Measurements from ENCODE around the gene OGFOD2.

OGFOD2 gene

DNA sequence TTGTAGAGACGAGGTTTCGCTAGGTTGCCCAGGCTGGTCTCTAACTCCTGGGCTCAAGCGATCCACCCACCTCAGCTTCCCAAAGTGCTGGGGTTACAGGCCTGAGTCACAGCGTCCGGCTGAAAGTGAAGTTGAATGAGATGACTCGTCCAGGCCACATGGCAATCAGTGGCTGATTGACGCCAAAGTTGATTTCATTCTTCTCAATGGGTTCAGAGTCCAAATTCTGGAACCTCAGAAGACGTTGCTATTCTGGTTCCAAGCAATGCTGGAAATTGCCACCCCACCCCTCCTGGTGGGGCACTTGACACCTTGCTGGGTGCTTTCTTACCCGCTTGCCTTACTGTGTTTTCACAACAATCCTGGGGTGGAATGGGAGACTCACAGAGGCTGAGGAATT is 23.6 kb upstream of the OGFOD2 start:
- in situ Hi-C loops (cut with MboI; ENCODE audit: low sequenced_read_pairs) = loop anchor here (10.0 to 25.0 kb wide), 2 partner anchors 97 to 314 kb away; no protein-coding TSS in a partner anchor

DNA sequence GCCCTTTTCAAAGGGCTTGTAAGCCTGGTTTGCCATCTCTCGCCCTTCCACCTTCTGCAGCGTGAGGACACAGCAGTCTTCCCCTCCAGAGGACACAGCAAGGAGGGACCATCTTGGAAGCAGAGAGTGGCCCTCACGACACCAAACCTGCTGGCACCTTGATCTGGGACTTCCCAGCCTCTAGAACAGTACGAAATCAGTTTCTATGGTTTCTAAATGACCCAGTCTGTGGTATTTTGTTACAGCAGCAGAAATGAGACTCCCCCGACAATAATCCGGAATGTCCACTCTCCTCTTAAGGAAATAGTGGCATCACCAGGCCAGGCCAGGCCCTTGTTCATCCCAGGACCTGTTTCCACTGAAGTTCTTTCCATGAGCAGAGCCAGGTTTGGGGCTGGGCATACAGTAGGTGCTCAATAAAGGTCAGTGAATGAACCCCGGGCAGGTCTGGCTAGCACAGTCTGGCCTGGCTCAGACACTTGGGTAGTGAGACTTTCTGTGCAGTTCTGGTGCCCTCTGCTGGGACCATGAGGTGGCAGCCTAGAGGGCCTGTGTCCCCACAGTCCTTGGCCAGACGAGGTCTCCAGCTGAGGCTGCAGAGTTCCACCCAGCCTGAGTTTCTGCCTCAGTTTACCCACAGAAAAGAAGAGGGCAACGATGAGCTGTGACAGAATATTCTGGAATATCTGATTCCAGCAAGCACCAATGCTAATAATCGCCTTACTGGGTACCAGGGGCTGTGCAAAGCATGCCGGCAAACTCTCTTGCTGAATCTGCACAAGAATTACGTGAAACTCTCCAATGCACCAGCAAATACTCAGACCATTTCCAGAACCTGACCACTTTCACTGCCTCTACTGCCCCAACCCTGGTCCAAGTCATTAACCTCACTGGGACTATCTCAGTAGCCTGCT is 22.8 kb upstream of the OGFOD2 start:
- in situ Hi-C loops (cut with MboI; ENCODE audit: low sequenced_read_pairs) = loop anchor here (10.0 to 25.0 kb wide), 2 partner anchors 97 to 315 kb away; no protein-coding TSS in a partner anchor

DNA sequence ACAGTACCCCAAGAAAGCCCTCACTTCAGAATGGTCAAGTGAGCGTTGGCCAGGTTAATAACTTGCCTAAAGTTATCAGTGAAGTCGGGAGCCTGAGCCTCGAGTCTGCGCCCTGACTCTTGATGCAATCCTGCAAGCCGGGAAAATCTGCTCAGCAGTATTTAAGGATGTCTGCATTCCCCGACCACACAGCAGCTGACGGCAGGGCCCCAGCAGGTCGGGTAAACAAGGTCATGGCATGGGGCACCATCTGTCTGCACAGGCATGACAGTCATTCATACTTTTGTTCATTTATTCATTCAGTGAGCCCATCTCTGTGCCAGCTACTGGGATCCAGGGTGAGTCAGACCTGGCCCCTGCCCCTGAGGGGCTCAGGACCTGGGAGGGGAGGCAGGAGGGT is 19.9 kb upstream of the OGFOD2 start:
- in situ Hi-C loops (cut with MboI; ENCODE audit: low sequenced_read_pairs) = loop anchor here (10.0 to 25.0 kb wide), 2 partner anchors 100 to 318 kb away; no protein-coding TSS in a partner anchor

DNA sequence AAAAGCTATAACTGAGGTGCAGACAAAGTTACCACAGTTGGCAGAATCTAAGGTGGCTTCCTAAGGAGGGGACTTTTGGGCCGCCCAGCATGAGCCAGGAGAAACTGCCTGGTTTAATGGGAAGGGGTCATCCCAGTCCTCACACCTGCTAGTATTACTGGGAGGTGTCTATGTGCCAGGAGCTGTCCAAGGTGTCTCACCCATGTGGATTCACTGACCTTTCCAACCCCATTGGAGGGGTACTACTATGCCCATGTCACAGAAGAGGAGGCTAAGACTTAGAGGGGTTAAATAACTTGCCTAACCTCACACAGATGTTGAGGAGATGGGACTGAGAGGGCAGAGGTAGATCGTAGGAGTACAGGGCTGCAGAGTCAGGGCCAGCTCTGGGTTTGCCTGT is 19.0 kb upstream of the OGFOD2 start:
- in situ Hi-C loops (cut with MboI; ENCODE audit: low sequenced_read_pairs) = loop anchor here (10.0 to 25.0 kb wide), 2 partner anchors 101 to 319 kb away; no protein-coding TSS in a partner anchor

DNA sequence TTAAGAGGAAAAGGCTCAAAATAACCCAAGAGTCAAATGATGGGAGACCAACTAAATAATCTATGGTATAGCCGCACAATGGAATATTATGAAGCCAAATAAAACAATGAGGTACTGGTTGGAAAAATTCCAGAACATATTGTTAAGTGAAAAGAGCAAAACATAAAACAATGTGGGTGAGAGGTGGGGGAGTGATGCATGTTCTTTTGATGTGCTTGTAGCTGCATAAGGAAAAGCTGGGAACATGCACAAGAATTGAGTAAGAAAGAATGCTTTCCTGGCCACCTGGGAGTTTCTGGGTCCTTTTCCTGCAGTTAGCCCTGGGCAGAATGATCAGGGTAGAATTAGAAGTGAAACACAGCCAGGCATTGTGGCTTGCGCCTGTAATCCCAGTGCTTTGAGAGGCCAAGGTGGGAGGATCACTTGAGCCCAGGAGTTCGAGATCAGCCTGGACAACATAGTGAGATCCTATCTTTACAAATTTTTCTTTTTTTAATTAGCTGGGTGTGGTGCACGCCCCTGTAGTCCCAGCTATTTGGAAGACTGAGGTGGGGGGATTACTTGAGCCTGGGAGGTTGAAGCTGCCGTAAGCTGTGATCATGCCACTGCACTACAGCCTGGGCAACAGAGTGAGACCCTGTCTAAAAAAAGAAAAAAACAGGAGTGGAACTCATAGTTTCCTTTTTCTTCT is 16.7 kb upstream of the OGFOD2 start:
- in situ Hi-C loops (cut with MboI; ENCODE audit: low sequenced_read_pairs) = loop anchor here (10.0 to 25.0 kb wide), 2 partner anchors 104 to 321 kb away; no protein-coding TSS in a partner anchor

DNA sequence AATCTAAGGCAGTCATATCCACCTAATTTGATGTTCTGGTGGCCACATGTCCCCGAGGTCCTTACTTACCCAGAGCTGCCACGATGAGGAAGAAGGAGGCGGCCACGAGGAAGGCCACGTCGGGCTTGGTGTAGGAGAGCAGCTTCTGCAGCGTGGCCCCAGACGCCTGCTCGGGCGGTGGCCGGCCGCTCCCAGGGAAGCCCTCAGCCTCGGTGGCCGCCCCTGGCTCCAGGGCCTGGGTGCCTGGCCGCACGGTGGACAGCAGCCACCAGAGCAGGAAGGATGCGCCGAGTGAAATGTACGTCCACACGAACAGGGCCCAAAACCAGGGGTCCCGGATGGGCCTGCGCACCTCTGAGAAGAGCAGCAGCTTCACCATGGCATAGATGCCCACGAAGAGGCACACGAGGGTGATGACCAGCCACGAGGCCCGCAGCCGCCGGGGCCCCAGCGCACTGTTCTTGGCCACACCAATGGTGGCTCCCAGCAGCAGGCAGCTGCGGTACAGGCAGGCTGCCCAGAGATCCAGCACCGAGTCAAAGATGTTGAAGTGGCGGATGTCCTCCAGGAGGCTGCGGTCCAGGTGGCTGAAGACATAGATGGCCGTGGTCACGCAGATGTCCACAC is 15.4 kb upstream of the OGFOD2 start:
- in situ Hi-C loops (cut with MboI; ENCODE audit: low sequenced_read_pairs) = loop anchor here (10.0 to 25.0 kb wide), 2 partner anchors 105 to 322 kb away; no protein-coding TSS in a partner anchor

DNA sequence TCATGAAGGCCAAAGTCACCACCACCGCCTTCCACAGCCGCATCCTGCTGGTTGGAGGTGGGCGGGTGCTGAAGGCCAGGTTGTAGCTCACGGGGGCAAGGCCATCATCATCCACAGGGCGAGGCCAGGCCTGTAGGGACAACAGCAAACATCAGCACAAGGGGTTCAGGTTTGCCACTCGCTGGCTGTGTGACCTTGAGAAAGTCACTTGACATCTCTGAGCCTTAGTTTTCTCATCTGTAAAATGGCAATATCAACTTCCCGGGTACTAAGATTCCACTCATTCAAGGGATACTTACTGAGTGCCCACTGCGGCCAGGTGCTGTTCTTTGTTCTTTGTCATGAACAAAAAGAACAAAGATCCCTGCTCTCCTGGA is 14.9 kb upstream of the OGFOD2 start:
- in situ Hi-C loops (cut with MboI; ENCODE audit: low sequenced_read_pairs) = loop anchor here (25.0 kb wide), 1 partner anchor 323 kb away; no protein-coding TSS in a partner anchor

DNA sequence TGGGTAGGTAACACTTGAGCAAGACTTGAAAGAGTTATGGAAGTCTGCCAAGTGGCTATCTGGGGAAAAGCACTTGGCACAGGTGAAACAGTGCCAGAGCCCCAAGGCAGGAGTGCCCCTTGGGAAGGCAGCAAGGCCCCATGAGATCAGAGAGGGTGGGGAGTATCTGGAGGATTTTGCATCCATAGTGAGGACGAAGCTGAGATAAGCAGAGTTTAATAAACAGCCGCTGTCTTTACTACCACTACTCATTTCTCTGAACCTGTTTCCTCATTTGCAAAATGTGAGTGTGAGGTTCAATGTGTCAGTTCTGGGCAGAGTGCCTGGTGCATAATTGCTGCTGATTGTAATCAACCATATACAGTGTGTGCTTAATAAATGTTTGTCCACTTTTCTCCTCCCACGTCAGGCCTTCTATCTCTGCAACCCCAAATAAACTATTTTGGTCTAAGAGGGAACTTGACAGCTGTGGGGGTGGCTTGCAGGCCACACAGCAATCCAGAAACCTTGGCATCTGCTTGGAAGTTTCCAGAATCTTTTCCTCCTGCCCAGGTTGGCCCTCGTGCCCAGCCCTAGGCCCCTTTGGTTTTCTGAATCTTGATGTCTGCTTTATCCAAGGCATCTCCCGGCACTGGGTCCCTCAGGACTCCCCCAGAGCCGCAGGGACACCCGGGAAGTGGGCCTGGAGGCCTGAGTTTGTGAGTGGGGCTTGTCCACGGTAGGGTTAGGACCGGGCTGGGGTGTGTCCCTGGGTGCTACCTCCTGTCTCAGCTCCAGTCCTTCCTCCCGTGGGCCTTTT is 13.3 kb upstream of the OGFOD2 start:
- in situ Hi-C loops (cut with MboI; ENCODE audit: low sequenced_read_pairs) = loop anchor here (25.0 kb wide), 1 partner anchor 324 kb away; no protein-coding TSS in a partner anchor

DNA sequence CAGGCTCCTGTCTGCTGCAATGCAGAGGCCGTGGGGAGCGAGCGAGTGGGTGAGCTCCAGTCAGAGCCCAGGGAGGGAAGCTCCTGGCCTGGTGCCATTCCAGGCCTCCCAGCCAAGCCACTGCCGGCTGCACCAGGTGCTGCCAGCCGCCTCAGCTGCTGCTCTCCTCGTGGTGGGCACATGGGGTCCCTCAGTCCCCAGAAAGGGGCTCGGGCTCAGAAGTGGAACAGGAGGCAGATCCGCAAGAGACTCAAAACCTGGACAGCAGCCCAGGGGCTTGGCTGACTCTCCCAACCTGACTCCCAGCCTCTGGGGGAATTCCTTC is 11.1 kb upstream of the OGFOD2 start:
- in situ Hi-C loops (cut with MboI; ENCODE audit: low sequenced_read_pairs) = loop anchor here (25.0 kb wide), 1 partner anchor 327 kb away; no protein-coding TSS in a partner anchor

DNA sequence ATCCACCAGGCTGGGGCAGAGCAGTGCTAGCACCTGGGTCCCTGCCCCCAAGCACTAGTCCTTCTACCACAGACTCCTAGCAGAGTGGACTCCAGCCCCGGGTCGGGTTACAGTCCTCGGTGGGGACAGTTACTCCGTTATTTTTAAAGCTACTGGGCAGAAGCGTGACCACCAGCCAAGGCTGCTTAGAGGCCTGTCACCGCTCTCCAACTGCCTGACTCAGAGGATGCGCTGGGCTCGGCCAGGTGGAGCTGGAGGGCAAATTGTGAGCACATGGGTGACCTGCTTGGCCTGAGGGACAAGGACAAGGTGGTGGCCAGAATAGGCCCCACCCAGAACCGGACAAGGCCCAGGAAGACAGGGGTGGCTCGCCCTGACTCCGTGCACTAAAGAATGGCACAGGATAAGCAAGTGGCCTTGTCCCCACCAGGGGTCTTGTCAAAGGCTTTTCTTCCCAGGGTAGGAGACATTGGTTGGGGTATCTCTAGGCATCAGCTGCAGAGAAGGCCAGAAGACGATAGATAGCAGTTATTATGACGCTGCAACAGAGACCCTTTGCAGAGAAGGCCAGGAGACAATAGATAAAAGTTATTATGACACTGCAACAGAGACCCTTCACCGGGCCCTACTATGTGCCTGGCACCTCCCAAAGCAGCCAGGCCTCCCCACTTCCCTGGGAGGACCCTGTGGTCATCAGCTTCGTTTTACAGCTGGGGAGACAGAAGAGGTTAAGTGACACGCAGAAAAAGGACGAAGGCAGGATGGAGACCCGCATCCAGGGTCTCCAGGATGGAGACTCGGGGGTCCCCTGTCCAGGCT is 10.4 kb upstream of the OGFOD2 start:
- in situ Hi-C loops (cut with MboI; ENCODE audit: low sequenced_read_pairs) = loop anchor here (25.0 kb wide), 1 partner anchor 327 kb away; no protein-coding TSS in a partner anchor

DNA sequence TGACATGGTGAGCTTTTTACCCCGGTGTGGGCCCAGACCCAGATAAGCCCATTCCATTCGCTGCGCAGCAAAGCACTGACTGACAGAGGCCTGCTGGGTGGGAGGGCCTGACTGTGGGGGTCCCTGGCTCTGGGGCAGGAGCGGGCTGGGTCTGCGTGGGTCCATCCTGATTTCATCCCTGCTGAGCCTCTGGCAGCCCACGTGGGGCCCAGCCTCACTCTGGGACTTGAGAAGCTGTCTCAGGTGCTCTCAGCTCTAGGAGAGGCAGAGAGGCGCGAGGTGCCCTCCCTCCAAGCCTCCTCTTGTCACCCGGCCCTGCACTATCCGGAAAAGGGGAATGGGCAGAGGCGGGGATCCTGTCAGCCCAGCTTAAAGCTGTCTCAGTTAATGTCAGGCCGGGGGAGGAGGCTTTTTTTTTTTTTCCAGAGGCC is 9.7 kb upstream of the OGFOD2 start:
- in situ Hi-C loops (cut with MboI; ENCODE audit: low sequenced_read_pairs) = loop anchor here (25.0 kb wide), 1 partner anchor 328 kb away; no protein-coding TSS in a partner anchor

DNA sequence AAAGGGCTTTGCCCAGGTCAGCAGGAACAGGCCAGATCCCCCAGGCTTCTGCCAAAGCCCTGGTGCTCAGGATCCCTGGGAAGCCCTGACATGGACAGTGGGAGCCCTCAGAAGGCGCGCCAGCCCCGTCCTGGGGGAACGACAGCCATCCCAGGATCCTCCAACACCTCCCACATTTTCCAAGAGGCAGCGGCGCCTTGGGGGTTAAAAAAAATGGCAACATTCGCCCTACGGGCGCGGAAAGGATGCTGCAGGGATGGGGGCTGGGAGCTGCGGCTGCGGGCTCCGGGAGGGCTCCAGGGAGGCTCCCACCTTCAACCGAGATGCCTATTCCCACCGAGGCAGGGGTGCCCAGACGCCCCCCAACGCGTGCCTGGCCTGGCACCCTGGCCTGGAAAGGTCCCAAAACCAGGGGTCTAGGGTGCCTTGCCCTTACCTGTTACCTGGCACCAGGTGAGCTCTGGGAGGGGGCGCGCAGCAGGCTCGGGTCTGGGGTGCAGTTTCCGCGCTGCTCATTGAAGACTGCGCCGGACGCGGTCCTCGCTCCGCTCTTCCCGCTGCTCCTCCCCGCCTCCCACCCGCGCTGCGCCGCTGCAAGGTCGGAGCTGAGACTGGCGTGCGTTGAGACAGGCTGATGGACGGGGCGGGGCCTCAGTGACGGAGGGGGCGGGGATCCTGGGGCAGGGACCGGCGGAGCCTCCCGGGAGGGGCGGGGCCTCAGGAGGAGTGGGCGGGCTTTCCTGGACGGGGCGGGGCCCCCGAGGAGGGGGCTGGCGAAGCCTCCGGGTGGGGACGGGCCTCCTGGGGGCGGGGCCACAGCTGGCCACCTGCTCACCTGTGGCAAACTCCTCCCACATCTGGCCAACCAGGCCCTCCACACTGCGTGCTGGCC is 8.9 kb upstream of the OGFOD2 start, which contains the start of gene ABCB9:
Gene ABCB9, minus strand, starts transcription at position 613 of the 892 bp plus-strand sequence. CDS start 6,228 bp downstream, outside the sequence.
- in situ Hi-C loops (cut with MboI; ENCODE audit: low sequenced_read_pairs) = loop anchor here (25.0 kb wide), 1 partner anchor 329 kb away; no protein-coding TSS in a partner anchor

DNA sequence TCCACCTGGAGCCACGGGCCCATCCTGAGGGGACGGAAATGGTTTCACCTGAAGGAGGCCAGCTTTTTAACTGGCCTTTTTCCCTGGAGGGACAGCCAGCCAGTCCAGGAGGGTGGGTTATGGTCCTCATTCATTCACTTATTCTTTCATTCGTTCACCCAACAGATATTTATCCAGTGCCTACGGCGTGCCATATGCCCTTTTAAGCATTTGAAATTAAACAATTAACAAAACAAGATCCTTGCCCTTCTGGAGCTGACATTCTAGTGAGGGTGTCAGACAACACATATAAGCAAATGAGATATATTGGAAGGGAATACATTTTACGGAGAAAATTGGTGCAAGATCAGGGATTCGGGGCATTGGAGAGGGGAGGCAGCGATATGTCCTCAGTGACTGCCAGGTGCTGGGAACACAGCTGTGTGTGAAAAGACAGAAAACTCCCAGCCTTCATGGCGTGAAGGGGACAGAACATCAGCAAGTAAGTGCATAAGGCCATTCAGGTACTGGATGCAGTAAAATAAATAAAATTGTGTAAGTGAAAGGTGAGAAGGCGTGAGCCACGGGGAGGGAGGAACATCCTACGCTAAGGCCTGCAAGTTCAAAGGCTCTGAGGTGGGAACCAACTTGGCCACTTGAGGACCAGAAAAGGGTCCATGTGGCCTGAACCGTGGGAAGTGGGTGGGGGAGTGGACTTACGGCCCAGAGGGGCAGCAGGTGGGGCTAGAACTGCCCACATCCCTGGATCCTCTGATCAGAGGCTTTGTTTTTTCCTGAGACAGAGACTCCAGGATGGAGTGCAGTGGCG is 8.1 kb upstream of the OGFOD2 start:
- in situ Hi-C loops (cut with MboI; ENCODE audit: low sequenced_read_pairs) = loop anchor here (25.0 kb wide), 1 partner anchor 330 kb away; no protein-coding TSS in a partner anchor

DNA sequence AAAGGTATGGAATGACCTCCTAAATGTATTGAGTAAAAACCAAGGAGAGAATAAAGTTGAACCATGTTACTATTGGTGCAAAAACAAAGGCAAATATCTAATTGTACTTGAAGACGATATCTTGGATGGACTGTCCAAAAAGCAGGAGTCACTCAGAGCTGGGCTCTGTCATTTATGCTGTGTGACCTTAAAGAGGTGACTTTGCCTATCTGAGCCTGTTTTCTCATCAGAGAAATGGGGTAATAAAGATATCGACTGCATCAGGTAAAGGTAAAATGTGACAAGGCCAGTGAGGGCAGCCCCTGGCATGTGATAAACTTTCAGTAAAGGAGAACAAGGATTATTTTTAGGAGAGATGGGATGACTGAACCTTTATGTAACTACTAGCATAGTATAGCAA is 6.9 kb upstream of the OGFOD2 start:
- in situ Hi-C loops (cut with MboI; ENCODE audit: low sequenced_read_pairs) = loop anchor here (25.0 kb wide), 1 partner anchor 331 kb away; no protein-coding TSS in a partner anchor

DNA sequence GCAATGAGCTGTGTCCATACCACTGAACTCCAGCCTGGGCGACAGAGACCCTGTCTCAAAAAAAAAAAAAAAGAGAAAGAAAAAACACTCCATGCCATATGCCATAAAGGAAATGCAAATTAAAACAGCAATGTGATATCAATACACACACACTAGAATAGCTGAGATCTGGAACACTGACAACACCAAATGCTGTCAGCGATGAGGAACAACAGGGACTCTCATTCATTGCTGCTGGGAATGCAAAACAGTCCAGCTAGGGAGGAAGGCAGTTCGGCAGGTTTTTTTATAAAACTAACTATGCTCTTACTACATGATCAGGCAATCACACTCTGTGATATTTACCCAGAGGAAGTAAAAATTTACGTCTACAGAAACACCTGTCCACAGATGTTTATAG is 5.4 kb upstream of the OGFOD2 start:
- in situ Hi-C loops (cut with MboI; ENCODE audit: low sequenced_read_pairs) = loop anchor here (25.0 kb wide), 1 partner anchor 332 kb away; no protein-coding TSS in a partner anchor

DNA sequence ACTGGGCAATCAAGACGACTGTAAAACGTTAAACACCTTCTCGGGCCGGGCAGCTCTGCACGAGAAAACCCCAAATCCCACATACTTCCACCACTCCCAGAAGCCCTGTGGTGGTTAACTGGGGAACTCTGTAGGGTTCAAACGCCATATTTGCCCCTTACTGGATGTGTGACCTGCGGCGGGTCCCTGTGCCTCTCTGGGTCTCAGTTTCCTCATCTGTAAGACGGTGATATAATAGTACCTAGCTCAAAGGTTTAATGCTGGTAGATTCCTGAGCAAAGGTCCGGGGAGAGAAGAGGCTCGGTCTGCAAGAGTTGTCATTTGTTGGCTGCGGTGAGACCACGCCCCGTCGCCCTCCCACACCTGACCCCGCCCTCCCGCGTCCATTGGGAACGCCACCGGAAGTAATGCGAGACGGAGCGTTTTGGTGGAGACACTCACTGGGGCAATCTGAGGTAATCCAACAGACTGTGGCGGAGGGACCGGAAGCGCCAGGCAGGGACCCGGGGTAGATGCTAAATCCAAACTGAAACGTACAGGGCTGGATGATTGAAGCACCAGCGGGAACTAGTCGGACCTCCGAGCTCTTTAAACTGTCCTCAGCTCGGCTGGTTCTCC is 661 bp upstream of the OGFOD2 start:
- in situ Hi-C loops (cut with MboI; ENCODE audit: low sequenced_read_pairs) = loop anchor here (25.0 kb wide), 1 partner anchor 337 kb away; no protein-coding TSS in a partner anchor
